GM23338 (cell line): ENCODE results near the gene KIRREL3. TPM values are rescaled to one million over a fixed set of nuclear protein-coding genes. Genes with fewer than 3 reads are reported as not detected.

Experiments used
- ATAC-seq: fragments of 200-7000 bp; cut with Tn5 transposase; 3 replicates; pipeline ENCODE4 v1.9.1; 2020
- DNase-seq: peaks from one replicate; pipeline ENCODE4 v3.0.0-alpha.2; 2015; ENCODE audit warnings: low spot score
- H2AFZ ChIP-seq: fragments of 200-600 bp; sonication (generic); 2 replicates; pipeline ENCODE4 v1.8.0; 2016; ENCODE audit warnings: antibody characterized with exemption, mild to moderate bottlenecking, moderate library complexity
- H3F3A ChIP-seq: fragments of 200-600 bp; sonication (generic); replicated peaks from 2 replicates; pipeline ENCODE4 v1.8.0; 2017; ENCODE audit warnings: antibody characterized with exemption, mixed run types, low read depth
- H3K27ac ChIP-seq: fragments of 200-600 bp; sonication (generic); 2 replicates; pipeline ENCODE4 v1.6.1; 2016; ENCODE audit warnings: low read depth
- H3K27me3 ChIP-seq: fragments of 200-600 bp; sonication (generic); 2 replicates; pipeline ENCODE4 v1.8.0; 2016; ENCODE audit warnings: mild to moderate bottlenecking, mixed run types, moderate library complexity; ENCODE audit not compliant: insufficient read depth
- H3K36me3 ChIP-seq: fragments of 200-600 bp; sonication (generic); 2 replicates; pipeline ENCODE4 v1.8.0; 2016; ENCODE audit warnings: mild to moderate bottlenecking; ENCODE audit not compliant: insufficient read depth
- H3K4me1 ChIP-seq: fragments of 200-600 bp; sonication (generic); 2 replicates; pipeline ENCODE4 v1.8.0; 2016; ENCODE audit warnings: mild to moderate bottlenecking, moderate library complexity; ENCODE audit not compliant: insufficient read depth
- H3K4me2 ChIP-seq: fragments of 200-600 bp; sonication (generic); 2 replicates; pipeline ENCODE4 v1.7.1; 2017; ENCODE audit warnings: mixed run types
- H3K4me3 ChIP-seq: fragments of 200-600 bp; sonication (generic); 2 replicates; pipeline ENCODE4 v1.6.1; 2016; ENCODE audit warnings: mixed run types
- H3K79me2 ChIP-seq: fragments of 200-600 bp; sonication (generic); replicated peaks from 2 replicates; pipeline ENCODE4 v1.8.0; 2017; ENCODE audit warnings: mild to moderate bottlenecking; ENCODE audit not compliant: insufficient read depth
- H3K9me2 ChIP-seq: fragments of 200-600 bp; sonication (generic); 2 replicates; pipeline ENCODE4 v1.8.0; 2017; ENCODE audit not compliant: insufficient read depth
- H4K20me1 ChIP-seq: fragments of 200-600 bp; sonication (generic); replicated peaks from 2 replicates; pipeline ENCODE4 v1.8.0; 2017; ENCODE audit warnings: mild to moderate bottlenecking; ENCODE audit not compliant: insufficient read depth
- H3K27ac Mint-ChIP-seq: 2 replicates; pipeline ENCODE4 v1.8.0; 2020; ENCODE audit warnings: inconsistent platforms, mild to moderate bottlenecking, moderate library complexity, mixed read lengths
- H3K27me3 Mint-ChIP-seq: 3 replicates; pipeline ENCODE4 v1.8.0; 2022; ENCODE audit warnings: low read depth, mild to moderate bottlenecking, moderate library complexity, mixed read lengths, inconsistent platforms; ENCODE audit not compliant: insufficient read depth, poor library complexity
- H3K36me3 Mint-ChIP-seq: 3 replicates; pipeline ENCODE4 v1.8.0; 2021; ENCODE audit warnings: low read depth, mild to moderate bottlenecking, inconsistent platforms, moderate library complexity, mixed read lengths
- H3K4me1 Mint-ChIP-seq: 3 replicates; pipeline ENCODE4 v1.8.0; 2020; ENCODE audit warnings: mild to moderate bottlenecking, inconsistent platforms, mixed read lengths
- H3K4me3 Mint-ChIP-seq: 3 replicates; pipeline ENCODE4 v1.8.0; 2021; ENCODE audit warnings: moderate library complexity, mild to moderate bottlenecking, inconsistent platforms, mixed read lengths
- H3K9me3 Mint-ChIP-seq: 3 replicates; pipeline ENCODE4 v1.8.0; 2020; ENCODE audit warnings: moderate library complexity, mild to moderate bottlenecking, inconsistent platforms, mixed read lengths
- CREB1 ChIP-seq: fragments of 250-450 bp; sonication (Bioruptor Pico); IDR thresholded peaks from 2 replicates; pipeline ENCODE4 v1.5.0; 2020; ENCODE audit warnings: low read depth, mild to moderate bottlenecking, moderate library complexity
- EZH2 ChIP-seq: fragments of 200-600 bp; sonication (generic); IDR thresholded peaks from one replicate; pipeline ENCODE4 v1.8.0; 2017; ENCODE audit warnings: antibody characterized with exemption, mild to moderate bottlenecking, low read depth; ENCODE audit not compliant: unreplicated experiment
- EZH2phosphoT487 ChIP-seq: fragments of 200-600 bp; sonication (generic); IDR thresholded peaks from one replicate; pipeline ENCODE4 v1.8.1; 2018; ENCODE audit warnings: antibody characterized with exemption; ENCODE audit not compliant: unreplicated experiment
- JUNB ChIP-seq: IDR thresholded peaks from one replicate; pipeline ENCODE4 v1.6.1; 2016; ENCODE audit warnings: antibody characterized with exemption; ENCODE audit not compliant: unreplicated experiment
- POLR2AphosphoS5 ChIP-seq: IDR thresholded peaks from 2 replicates; pipeline ENCODE4 v1.6.1; 2016; ENCODE audit warnings: antibody characterized with exemption, low read depth
- STAT1 ChIP-seq: IDR thresholded peaks from one replicate; pipeline ENCODE4 v1.6.1; 2016; ENCODE audit warnings: antibody characterized with exemption; ENCODE audit not compliant: unreplicated experiment
- ZNF114 ChIP-seq: fragments of 250-450 bp; sonication (Bioruptor Pico); IDR thresholded peaks from 2 replicates; pipeline ENCODE4 v1.5.0; 2020; ENCODE audit warnings: mild to moderate bottlenecking, moderate library complexity
- polyA plus RNA-seq: library from polyadenylated mRNA; unstranded; fragments of >200 nt; fragmentation: Nextera tagmentation; extraction: Ambion mirVana; gene quantifications from 2 replicates; pipeline ENCODE4 v1.2.1, GENCODE V29; 2016
- total RNA-seq: library from RNA; depleted of rRNA; stranded (reverse); fragments of >200 nt; shearing (Covaris generic); gene quantifications from 2 replicates; pipeline ENCODE4 v1.2.3, GENCODE V29; 2014
- TF ChIP-seq, protein P1 (sequence below): IDR thresholded peaks from one replicate; pipeline ENCODE4 v1.6.1; 2018; ENCODE audit warnings: antibody characterized with exemption; ENCODE audit not compliant: unreplicated experiment
- TF ChIP-seq, protein P2 (sequence below), 2 experiments: fragments of 200-600 bp in 1 of 2; sonication (generic) in 1 of 2; conservative IDR thresholded peaks; 2 replicates each; pipeline versions ENCODE4 v1.5.1 to v1.6.1; 2016 to 2017; ENCODE audit warnings: antibody characterized with exemption in 2 of 2, low read depth in 2 of 2, mild to moderate bottlenecking in 2 of 2, moderate library complexity in 1 of 2
- TF ChIP-seq, protein P3 (sequence below): IDR thresholded peaks from 2 replicates; pipeline ENCODE4 v1.6.1; 2016; ENCODE audit warnings: antibody characterized with exemption

KIRREL3 gene
- total and polyA plus RNA-seq, 2 experiments from 2014 or later, result 0.13 to 1.5 TPM

DNA sequence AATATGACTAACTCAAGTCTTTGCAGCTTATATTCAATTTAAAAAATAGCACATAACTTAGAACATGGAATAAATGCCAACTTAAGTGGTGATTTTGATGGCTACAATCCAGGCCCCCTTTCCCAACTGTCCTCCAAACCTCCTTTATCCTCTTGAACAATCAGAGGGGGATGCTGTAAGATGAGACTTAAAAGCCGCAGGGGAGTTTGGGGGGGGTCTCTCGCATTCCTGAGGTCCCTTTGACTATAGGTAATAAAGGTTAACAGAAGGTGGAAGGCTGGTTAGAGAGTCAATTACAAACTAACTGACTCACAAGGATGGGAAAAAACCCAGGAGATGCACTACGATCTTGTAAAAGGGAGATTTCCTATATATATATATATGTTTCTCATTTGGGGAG is 101.8 kb downstream of the KIRREL3 start (continued):
- TF ChIP-seq, protein P1, sequence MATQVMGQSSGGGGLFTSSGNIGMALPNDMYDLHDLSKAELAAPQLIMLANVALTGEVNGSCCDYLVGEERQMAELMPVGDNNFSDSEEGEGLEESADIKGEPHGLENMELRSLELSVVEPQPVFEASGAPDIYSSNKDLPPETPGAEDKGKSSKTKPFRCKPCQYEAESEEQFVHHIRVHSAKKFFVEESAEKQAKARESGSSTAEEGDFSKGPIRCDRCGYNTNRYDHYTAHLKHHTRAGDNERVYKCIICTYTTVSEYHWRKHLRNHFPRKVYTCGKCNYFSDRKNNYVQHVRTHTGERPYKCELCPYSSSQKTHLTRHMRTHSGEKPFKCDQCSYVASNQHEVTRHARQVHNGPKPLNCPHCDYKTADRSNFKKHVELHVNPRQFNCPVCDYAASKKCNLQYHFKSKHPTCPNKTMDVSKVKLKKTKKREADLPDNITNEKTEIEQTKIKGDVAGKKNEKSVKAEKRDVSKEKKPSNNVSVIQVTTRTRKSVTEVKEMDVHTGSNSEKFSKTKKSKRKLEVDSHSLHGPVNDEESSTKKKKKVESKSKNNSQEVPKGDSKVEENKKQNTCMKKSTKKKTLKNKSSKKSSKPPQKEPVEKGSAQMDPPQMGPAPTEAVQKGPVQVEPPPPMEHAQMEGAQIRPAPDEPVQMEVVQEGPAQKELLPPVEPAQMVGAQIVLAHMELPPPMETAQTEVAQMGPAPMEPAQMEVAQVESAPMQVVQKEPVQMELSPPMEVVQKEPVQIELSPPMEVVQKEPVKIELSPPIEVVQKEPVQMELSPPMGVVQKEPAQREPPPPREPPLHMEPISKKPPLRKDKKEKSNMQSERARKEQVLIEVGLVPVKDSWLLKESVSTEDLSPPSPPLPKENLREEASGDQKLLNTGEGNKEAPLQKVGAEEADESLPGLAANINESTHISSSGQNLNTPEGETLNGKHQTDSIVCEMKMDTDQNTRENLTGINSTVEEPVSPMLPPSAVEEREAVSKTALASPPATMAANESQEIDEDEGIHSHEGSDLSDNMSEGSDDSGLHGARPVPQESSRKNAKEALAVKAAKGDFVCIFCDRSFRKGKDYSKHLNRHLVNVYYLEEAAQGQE, result no peak
- TF ChIP-seq CREB1 (CRISPR knock-in tag) (no peak), EZH2phosphoT487 (no peak), STAT1 (no peak)

- Histone ChIP-seq H3K36me3 (no peaks in the 10 kb centered on the region), H3K4me1 (peaks cover 45% of the 10 kb centered on the region), H4K20me1 (no peaks in the 10 kb centered on the region), H3F3A (no peaks in the 10 kb centered on the region), H3K27ac (no peak overlapping the region), H3K9me2 (peaks cover 6% of the 10 kb centered on the region), H3K4me3 (no peak overlapping the region), H3K4me2 (no peak overlapping the region), H2AFZ (no peak overlapping the region), H3K79me2 (no peaks in the 10 kb centered on the region), H3K27me3 (no peaks in the 10 kb centered on the region)
- Mint-ChIP-seq H3K4me1 (peaks cover 48% of the 10 kb centered on the region), H3K4me3 (no peak overlapping the region), H3K36me3 (peaks cover 9% of the 10 kb centered on the region; the same call in 1 of the 3 replicates), H3K27me3 (no peaks in the 10 kb centered on the region), H3K27ac (no peak overlapping the region), H3K9me3 (peaks cover 24% of the 10 kb centered on the region)
- ATAC-seq, result no peak
- DNase-seq, result no peak
- no peak for TF ChIP-seq POLR2AphosphoS5
- TF ChIP-seq, protein P2, sequence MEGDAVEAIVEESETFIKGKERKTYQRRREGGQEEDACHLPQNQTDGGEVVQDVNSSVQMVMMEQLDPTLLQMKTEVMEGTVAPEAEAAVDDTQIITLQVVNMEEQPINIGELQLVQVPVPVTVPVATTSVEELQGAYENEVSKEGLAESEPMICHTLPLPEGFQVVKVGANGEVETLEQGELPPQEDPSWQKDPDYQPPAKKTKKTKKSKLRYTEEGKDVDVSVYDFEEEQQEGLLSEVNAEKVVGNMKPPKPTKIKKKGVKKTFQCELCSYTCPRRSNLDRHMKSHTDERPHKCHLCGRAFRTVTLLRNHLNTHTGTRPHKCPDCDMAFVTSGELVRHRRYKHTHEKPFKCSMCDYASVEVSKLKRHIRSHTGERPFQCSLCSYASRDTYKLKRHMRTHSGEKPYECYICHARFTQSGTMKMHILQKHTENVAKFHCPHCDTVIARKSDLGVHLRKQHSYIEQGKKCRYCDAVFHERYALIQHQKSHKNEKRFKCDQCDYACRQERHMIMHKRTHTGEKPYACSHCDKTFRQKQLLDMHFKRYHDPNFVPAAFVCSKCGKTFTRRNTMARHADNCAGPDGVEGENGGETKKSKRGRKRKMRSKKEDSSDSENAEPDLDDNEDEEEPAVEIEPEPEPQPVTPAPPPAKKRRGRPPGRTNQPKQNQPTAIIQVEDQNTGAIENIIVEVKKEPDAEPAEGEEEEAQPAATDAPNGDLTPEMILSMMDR (conservative IDR thresholded peaks at IDR 0.05; ENCODE audit: low read depth in 2 of 2), result no peak
- no peak for TF ChIP-seq EZH2phosphoT487
- no peak for TF ChIP-seq EZH2
- no peak for TF ChIP-seq JUNB
- no peak for TF ChIP-seq STAT1
- TF ChIP-seq ZNF114, result no peak
- TF ChIP-seq, protein P1, result no peak
- TF ChIP-seq CREB1 (CRISPR knock-in tag), result no peak
- TF ChIP-seq, protein P3, sequence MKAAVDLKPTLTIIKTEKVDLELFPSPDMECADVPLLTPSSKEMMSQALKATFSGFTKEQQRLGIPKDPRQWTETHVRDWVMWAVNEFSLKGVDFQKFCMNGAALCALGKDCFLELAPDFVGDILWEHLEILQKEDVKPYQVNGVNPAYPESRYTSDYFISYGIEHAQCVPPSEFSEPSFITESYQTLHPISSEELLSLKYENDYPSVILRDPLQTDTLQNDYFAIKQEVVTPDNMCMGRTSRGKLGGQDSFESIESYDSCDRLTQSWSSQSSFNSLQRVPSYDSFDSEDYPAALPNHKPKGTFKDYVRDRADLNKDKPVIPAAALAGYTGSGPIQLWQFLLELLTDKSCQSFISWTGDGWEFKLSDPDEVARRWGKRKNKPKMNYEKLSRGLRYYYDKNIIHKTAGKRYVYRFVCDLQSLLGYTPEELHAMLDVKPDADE, result no peak
These were observed 103.1 kb downstream of the KIRREL3 start for GRCh38 chr11:126897430-126897829.
